Hematopoietic multipotent progenitor cell (in vitro differentiated cells): Measurements from ENCODE around the gene CNPY3. TPM values are rescaled to one million over a fixed set of nuclear protein-coding genes. Genes with fewer than 3 reads are reported as not detected.
A peak's percentile ranks its signal among the peaks of the same experiment; 100 is the strongest.

ENCODE experiments used
- DNase-seq, 3 donors: peaks; one replicate each; pipeline ENCODE4 v3.0.0-alpha.2; 2011 to 2015; ENCODE audit warnings: low read depth in 2 of 3, low spot score in 2 of 3
- total RNA-seq: library from RNA; depleted of rRNA; stranded (reverse); fragments of >200 nt; gene quantifications from one replicate; pipeline ENCODE4 v1.2.3, GENCODE V29; 2012

Gene CNPY3
- total RNA-seq, 1 donor = 44.2 TPM

GRCh38 chr6:42958125-42958524 lies 28.8 kb downstream of the CNPY3 start:
- DNase-seq = no peak

GRCh38 chr6:42959917-42960242 lies 30.6 kb downstream of the CNPY3 start:
- DNase-seq = no peak

GRCh38 chr6:42960243-42961019 lies 31.2 kb downstream of the CNPY3 start, which contains the start of gene GNMT:
GNMT (plus strand) TSS chr6:42960754; CDS start chr6:42960768, 14 bp downstream.
- DNase-seq = peak in 1 of 3 donors; percentile 30

- DNase-seq = no peak
Measured at GRCh38 chr6:42961020-42961470, 31.8 kb downstream of the CNPY3 start.

- no peak for DNase-seq
Measured at GRCh38 chr6:42962096-42962495, 32.8 kb downstream of the CNPY3 start.

GRCh38 chr6:42962502-42963178 lies 33.4 kb downstream of the CNPY3 start:
- DNase-seq = no peak

- no peak for DNase-seq
Measured at GRCh38 chr6:42963179-42963854, 34.0 kb downstream of the CNPY3 start.

GRCh38 chr6:42963855-42964605 lies 34.8 kb downstream of the CNPY3 start:
- DNase-seq = peak in 2 of 3 donors; percentile 41 to 60

GRCh38 chr6:42966571-42966970 lies 37.3 kb downstream of the CNPY3 start:
- no peak for DNase-seq

GRCh38 chr6:42967228-42967627 lies 37.9 kb downstream of the CNPY3 start:
- no peak for DNase-seq

- DNase-seq = no peak
Measured at GRCh38 chr6:42968126-42968701, 38.9 kb downstream of the CNPY3 start.

GRCh38 chr6:42968783-42969182 lies 39.5 kb downstream of the CNPY3 start:
- DNase-seq = no peak

- no peak for DNase-seq
Measured at GRCh38 chr6:42969431-42969830, 40.2 kb downstream of the CNPY3 start.

GRCh38 chr6:42969934-42970333 lies 40.7 kb downstream of the CNPY3 start:
- DNase-seq = no peak

- peak in 2 of 3 donors; percentile 56 to 65 for DNase-seq
Measured at GRCh38 chr6:42970871-42971612, 41.8 kb downstream of the CNPY3 start.

GRCh38 chr6:42971746-42972327 lies 42.6 kb downstream of the CNPY3 start:
- DNase-seq = no peak

GRCh38 chr6:42973926-42974325 lies 44.6 kb downstream of the CNPY3 start:
- DNase-seq = no peak

- DNase-seq = no peak
Measured at GRCh38 chr6:42974919-42975505, 45.7 kb downstream of the CNPY3 start.

- DNase-seq = no peak
Measured at GRCh38 chr6:42978487-42978838, 49.2 kb downstream of the CNPY3 start.
